Measurements from ENCODE around the gene RASAL2. TPM values are rescaled to one million over a fixed set of nuclear protein-coding genes. Genes with fewer than 3 reads are reported as not detected.
"Not testable (repeated sequence)": the region's sequence is repeated elsewhere in the genome, so short reads cannot be mapped to it uniquely, and the experiment has no call there.

The RASAL2 gene
- total RNA-seq, 2 donors from 2014 or later, result 9.9 to 20.4 TPM

GRCh38 chr1:178188306-178188705 lies 94.4 kb downstream of the RASAL2 start:
- 78 to 85% methylated on average over 3 of the region's 3 CpGs for WGBS, 2 donors

GRCh38 chr1:178189814-178190213 lies 95.9 kb downstream of the RASAL2 start:
- no peak for TF ChIP-seq POLR2A (IDR thresholded peaks at IDR 0.05)
- TF ChIP-seq CTCF (IDR thresholded peaks at IDR 0.05), result peak in 5 of 7 experiments; percentile 10 to 29 (median 17)
- Histone ChIP-seq H3K27me3 (no peaks in the 10 kb centered on the region), H3K9me3 (no peaks in the 10 kb centered on the region), H3K27ac (no peak overlapping the region), H3K4me3 (no peak overlapping the region), H3K36me3 (replicated peaks in 1 of 2; ENCODE audit: insufficient read depth in 1 of 2, low read depth in 2 of 2) (no peaks in the 10 kb centered on the region), H3K4me1 (peaks cover 9% of the 10 kb centered on the region)
- 80 to 82% methylated on average over 3 of the region's 3 CpGs for WGBS, 2 donors
- peak in 2 of 4 donors; percentile 6 to 10 for DNase-seq
- intact Hi-C loops (cut with DNase I), result no loop called here
- no peak for ATAC-seq

More at GRCh38 chr1:178188306-178188705, 94.4 kb downstream of the RASAL2 start:
- no peak overlapping the region for H3K27ac ChIP-seq
- H3K27me3 ChIP-seq, result no peaks in the 10 kb centered on the region
- no peaks in the 10 kb centered on the region for H3K9me3 ChIP-seq
- TF ChIP-seq CTCF (IDR thresholded peaks at IDR 0.05), result no peak
- no peak for TF ChIP-seq POLR2A (IDR thresholded peaks at IDR 0.05)
- no peak for DNase-seq
- peaks cover 9% of the 10 kb centered on the region for H3K4me1 ChIP-seq
- H3K4me3 ChIP-seq, result no peak overlapping the region
- ATAC-seq, result no peak
- H3K36me3 ChIP-seq (replicated peaks in 1 of 2; ENCODE audit: insufficient read depth in 1 of 2, low read depth in 2 of 2), result no peaks in the 10 kb centered on the region
- intact Hi-C loops (cut with DNase I), result no loop called here

GRCh38 chr1:178190881-178191280 lies 97.0 kb downstream of the RASAL2 start:
- intact Hi-C loops (cut with DNase I), result no loop called here
- Histone ChIP-seq H3K9me3 (no peaks in the 10 kb centered on the region), H3K36me3 (replicated peaks in 1 of 2; ENCODE audit: insufficient read depth in 1 of 2, low read depth in 2 of 2) (no peaks in the 10 kb centered on the region), H3K27ac (no peak overlapping the region), H3K27me3 (no peaks in the 10 kb centered on the region), H3K4me1 (peaks cover 9% of the 10 kb centered on the region), H3K4me3 (no peak overlapping the region)
- 95 to 100% methylated on average over 2 of the region's 2 CpGs for WGBS, 2 donors
- no peak for DNase-seq
- ATAC-seq, result no peak
- TF ChIP-seq CTCF (IDR thresholded peaks at IDR 0.05), result no peak
- TF ChIP-seq POLR2A (IDR thresholded peaks at IDR 0.05), result no peak

GRCh38 chr1:178192686-178193085 lies 98.8 kb downstream of the RASAL2 start:
- intact Hi-C loops (cut with DNase I), result no loop called here
- Histone ChIP-seq H3K4me3 (no peak overlapping the region), H3K27ac (peak overlapping the region in 1 of 4 donors; percentile 75), H3K36me3 (replicated peaks in 1 of 2; ENCODE audit: insufficient read depth in 1 of 2, low read depth in 2 of 2) (no peaks in the 10 kb centered on the region), H3K4me1 (peaks cover 9% of the 10 kb centered on the region), H3K9me3 (no peaks in the 10 kb centered on the region), H3K27me3 (no peaks in the 10 kb centered on the region)
- DNase-seq, result peak; percentile 52 to 82 (median 69)
- ATAC-seq, result peak; percentile 92
- TF ChIP-seq CTCF (IDR thresholded peaks at IDR 0.05), result no peak
- TF ChIP-seq POLR2A (IDR thresholded peaks at IDR 0.05), result no peak
- WGBS, 2 donors, result 31 to 35% methylated on average over 3 of the region's 3 CpGs

- no peaks in the 10 kb centered on the region for H3K36me3 ChIP-seq (replicated peaks in 1 of 2; ENCODE audit: insufficient read depth in 1 of 2, low read depth in 2 of 2)
- no peak overlapping the region for H3K27ac ChIP-seq
- DNase-seq, result no peak
- H3K27me3 ChIP-seq, result no peaks in the 10 kb centered on the region
- no peak for ATAC-seq
- no peak for TF ChIP-seq CTCF (IDR thresholded peaks at IDR 0.05)
- H3K9me3 ChIP-seq, result peaks cover 0 to 5% (median 0%) of the 10 kb centered on the region in 3 donors
- no peak overlapping the region for H3K4me3 ChIP-seq
- peaks cover 9% of the 10 kb centered on the region for H3K4me1 ChIP-seq
- intact Hi-C loops (cut with DNase I), result no loop called here
- WGBS, 2 donors, result 89 to 97% methylated on average over 1 of the region's 1 CpG
These were observed 102.7 kb downstream of the RASAL2 start for GRCh38 chr1:178196631-178197030.

- DNase-seq; H3K9me3 ChIP-seq; H3K27me3 ChIP-seq; H3K27ac ChIP-seq; intact Hi-C loops (cut with DNase I); H3K36me3 ChIP-seq (replicated peaks in 1 of 2; ENCODE audit: insufficient read depth in 1 of 2, low read depth in 2 of 2); H3K4me3 ChIP-seq; ATAC-seq; H3K4me1 ChIP-seq: not testable (repeated sequence)
- 93 to 100% methylated on average over 4 of the region's 4 CpGs for WGBS, 2 donors
These were observed 108.2 kb downstream of the RASAL2 start for GRCh38 chr1:178202095-178202494.

- intact Hi-C loops (cut with DNase I); H3K4me1 ChIP-seq; H3K4me3 ChIP-seq; DNase-seq; H3K36me3 ChIP-seq (replicated peaks in 1 of 2; ENCODE audit: insufficient read depth in 1 of 2, low read depth in 2 of 2); H3K27me3 ChIP-seq; H3K27ac ChIP-seq; ATAC-seq; H3K9me3 ChIP-seq: not testable (repeated sequence)
- WGBS, 2 donors, result 87 to 90% methylated on average over 2 of the region's 2 CpGs
These were observed 108.6 kb downstream of the RASAL2 start for GRCh38 chr1:178202546-178202945.
